ENCODE data around the gene MIA2. TPM values are rescaled to one million over a fixed set of nuclear protein-coding genes. Genes with fewer than 3 reads are reported as not detected.

Gene MIA2
- total RNA-seq, 1 experiment from 2014 or later: 15.0 TPM

DNA sequence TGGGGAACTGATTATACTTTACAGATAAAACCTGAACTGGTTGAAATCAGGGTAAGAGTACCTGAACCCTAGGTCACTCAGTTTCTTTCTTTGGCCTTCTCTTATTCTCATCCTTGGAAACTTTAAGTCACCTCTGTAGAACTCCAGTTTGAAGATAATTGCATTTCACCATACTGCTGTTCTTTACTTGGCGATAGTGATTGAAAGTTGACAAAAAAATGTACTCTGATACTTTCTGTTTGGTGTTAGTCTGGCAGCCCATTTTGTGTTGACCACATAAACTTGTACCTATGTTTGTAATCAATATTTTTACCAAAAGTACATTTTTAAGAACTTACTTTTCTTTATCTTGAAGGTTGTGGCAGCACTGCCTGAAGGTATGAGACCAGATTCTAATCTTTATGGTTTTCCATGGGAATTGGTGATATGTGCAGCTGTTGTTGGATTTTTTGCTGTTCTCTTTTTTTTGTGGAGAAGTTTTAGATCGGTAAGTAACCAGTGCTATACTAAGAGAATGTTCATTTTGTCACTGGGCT is 42.9 kb downstream of the MIA2 start:
- H3K4ac ChIP-seq (ENCODE audit: low read depth, low read length): no peak overlapping the region
- H3K9me3 ChIP-seq (ENCODE audit: control insufficient read depth, low read depth, low read length): no peaks in the 10 kb centered on the region
- no peaks in the 10 kb centered on the region for H3K79me1 ChIP-seq (ENCODE audit: insufficient read depth, low read depth, low read length, poor library complexity, severe bottlenecking)
- no peak overlapping the region for H2BK15ac ChIP-seq (ENCODE audit: low read depth, low read length)
- no peak overlapping the region for H3K18ac ChIP-seq (ENCODE audit: insufficient read length, low read depth, low read length)
- WGBS (ENCODE audit: extremely low coverage, insufficient read length, low lambda C conversion rate): no CpG with 5 or more reads among the region's 2 CpGs
- peaks cover 5 to 6% of the 10 kb centered on the region in 2 experiments; a peak in 3 of 4 replicates for H3K4me1 Mint-ChIP-seq
- H3T11ph ChIP-seq (ENCODE audit: low read length): no peak overlapping the region
- no peaks in the 10 kb centered on the region; the same call in 1 of the 2 replicates for H3K4me1 ChIP-seq (ENCODE audit: insufficient read depth, low read length)
- no peak overlapping the region for H3K56ac ChIP-seq (ENCODE audit: insufficient read length, low read depth, low read length)
- H3K9me3 Mint-ChIP-seq: peaks cover 13 to 19% of the 10 kb centered on the region in 2 experiments
- no peak overlapping the region for H2BK5ac ChIP-seq (ENCODE audit: insufficient read length, low read length)
- no peak overlapping the region for H3K23ac ChIP-seq (ENCODE audit: insufficient read length, low read depth, low read length)
- H2BK120ac ChIP-seq (ENCODE audit: low read depth, low read length, poor library complexity, severe bottlenecking): no peak overlapping the region
- no peak overlapping the region for H3K14ac ChIP-seq (ENCODE audit: insufficient read depth, low read length)
- H3K4me3 Mint-ChIP-seq: no peak overlapping the region
- H2BK20ac ChIP-seq (ENCODE audit: low read depth, low read length, poor library complexity, severe bottlenecking): no peak overlapping the region
- H3K27me3 Mint-ChIP-seq (ENCODE audit: low read depth): no peaks in the 10 kb centered on the region
- H3K27ac Mint-ChIP-seq: peak overlapping the region in 1 of 3 experiments; percentile 70; a peak in 3 of 7 replicates
- no peak overlapping the region for H3K27ac ChIP-seq (ENCODE audit: insufficient read length, low read depth, low read length)
- no peak overlapping the region for H4K91ac ChIP-seq (ENCODE audit: insufficient read length, low read depth, low read length)
- TF ChIP-seq, protein P1, sequence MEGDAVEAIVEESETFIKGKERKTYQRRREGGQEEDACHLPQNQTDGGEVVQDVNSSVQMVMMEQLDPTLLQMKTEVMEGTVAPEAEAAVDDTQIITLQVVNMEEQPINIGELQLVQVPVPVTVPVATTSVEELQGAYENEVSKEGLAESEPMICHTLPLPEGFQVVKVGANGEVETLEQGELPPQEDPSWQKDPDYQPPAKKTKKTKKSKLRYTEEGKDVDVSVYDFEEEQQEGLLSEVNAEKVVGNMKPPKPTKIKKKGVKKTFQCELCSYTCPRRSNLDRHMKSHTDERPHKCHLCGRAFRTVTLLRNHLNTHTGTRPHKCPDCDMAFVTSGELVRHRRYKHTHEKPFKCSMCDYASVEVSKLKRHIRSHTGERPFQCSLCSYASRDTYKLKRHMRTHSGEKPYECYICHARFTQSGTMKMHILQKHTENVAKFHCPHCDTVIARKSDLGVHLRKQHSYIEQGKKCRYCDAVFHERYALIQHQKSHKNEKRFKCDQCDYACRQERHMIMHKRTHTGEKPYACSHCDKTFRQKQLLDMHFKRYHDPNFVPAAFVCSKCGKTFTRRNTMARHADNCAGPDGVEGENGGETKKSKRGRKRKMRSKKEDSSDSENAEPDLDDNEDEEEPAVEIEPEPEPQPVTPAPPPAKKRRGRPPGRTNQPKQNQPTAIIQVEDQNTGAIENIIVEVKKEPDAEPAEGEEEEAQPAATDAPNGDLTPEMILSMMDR (conservative IDR thresholded peaks at IDR 0.05): no peak
- H4K8ac ChIP-seq (replicated peaks; ENCODE audit: insufficient read length, low read depth, low read length): no peak overlapping the region
- H2BK12ac ChIP-seq (ENCODE audit: insufficient read length, low read depth, low read length): no peak overlapping the region
- H3K23me2 ChIP-seq (ENCODE audit: insufficient read length, low read depth, low read length, poor library complexity, severe bottlenecking): no peaks in the 10 kb centered on the region
- H3K36me3 Mint-ChIP-seq (ENCODE audit: insufficient read depth in 1 of 3, low read depth in 3 of 3): peaks cover 23 to 44% (median 26%) of the 10 kb centered on the region in 3 experiments
- no peak overlapping the region for H4K5ac ChIP-seq (ENCODE audit: insufficient read length, low read depth, low read length)
- no peak overlapping the region for H2AK5ac ChIP-seq (ENCODE audit: insufficient read length, low read length)
- no peak overlapping the region for H3K9ac ChIP-seq (ENCODE audit: extremely low read depth, insufficient read length, low read length)
- no peaks in the 10 kb centered on the region for H4K20me1 ChIP-seq (ENCODE audit: control insufficient read depth, insufficient read depth, insufficient read length)
- no peak overlapping the region for H3K4me2 ChIP-seq (ENCODE audit: insufficient read depth, insufficient read length, low read length)
- no peak for DNase-seq
- no peaks in the 10 kb centered on the region for H3K27me3 ChIP-seq (ENCODE audit: insufficient read depth, low read length)
- no peak overlapping the region for H2AFZ ChIP-seq (ENCODE audit: low read length)
- peaks cover 6% of the 10 kb centered on the region; the same call in 1 of the 2 replicates for H3K79me2 ChIP-seq (ENCODE audit: insufficient read depth, low read length)
